DOHH2 (cell line): ENCODE results near the gene RPS6KA3.

Experiments
- EZH2phosphoT487 ChIP-seq: fragments of 200-600 bp; sonication (generic); IDR thresholded peaks from 2 replicates; pipeline ENCODE4 v1.6.1; 2017; ENCODE audit warnings: borderline replicate concordance, mild to moderate bottlenecking, antibody characterized with exemption, low read length, moderate library complexity, mixed read lengths
- TF ChIP-seq, protein P1 (sequence below): fragments of 200-600 bp; sonication (generic); IDR thresholded peaks from one replicate; pipeline ENCODE4 v1.5.1; 2014; ENCODE audit warnings: antibody characterized with exemption, mild to moderate bottlenecking, low read depth, low read length; ENCODE audit not compliant: poor library complexity, severe bottlenecking

DNA sequence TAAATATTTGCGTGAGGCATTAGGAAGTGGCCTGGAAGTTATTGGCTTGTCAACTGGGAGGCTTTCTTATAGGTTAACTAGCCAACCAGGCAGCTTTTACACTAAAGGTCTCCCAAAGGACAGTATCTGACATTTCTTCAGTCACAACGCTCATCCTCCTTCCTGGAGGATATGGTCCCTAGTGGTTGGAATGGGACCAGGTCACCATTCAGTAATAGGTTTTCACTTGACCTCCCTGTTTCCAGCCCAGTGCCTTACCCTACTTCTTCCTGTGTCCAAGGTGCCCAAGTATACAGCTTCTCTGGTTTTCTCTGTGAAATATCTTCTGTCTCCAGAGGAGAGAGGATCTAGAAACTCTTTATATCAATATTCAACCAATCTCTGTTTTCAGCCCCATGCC is 38.5 kb downstream of the RPS6KA3 start:
- TF ChIP-seq, protein P1, sequence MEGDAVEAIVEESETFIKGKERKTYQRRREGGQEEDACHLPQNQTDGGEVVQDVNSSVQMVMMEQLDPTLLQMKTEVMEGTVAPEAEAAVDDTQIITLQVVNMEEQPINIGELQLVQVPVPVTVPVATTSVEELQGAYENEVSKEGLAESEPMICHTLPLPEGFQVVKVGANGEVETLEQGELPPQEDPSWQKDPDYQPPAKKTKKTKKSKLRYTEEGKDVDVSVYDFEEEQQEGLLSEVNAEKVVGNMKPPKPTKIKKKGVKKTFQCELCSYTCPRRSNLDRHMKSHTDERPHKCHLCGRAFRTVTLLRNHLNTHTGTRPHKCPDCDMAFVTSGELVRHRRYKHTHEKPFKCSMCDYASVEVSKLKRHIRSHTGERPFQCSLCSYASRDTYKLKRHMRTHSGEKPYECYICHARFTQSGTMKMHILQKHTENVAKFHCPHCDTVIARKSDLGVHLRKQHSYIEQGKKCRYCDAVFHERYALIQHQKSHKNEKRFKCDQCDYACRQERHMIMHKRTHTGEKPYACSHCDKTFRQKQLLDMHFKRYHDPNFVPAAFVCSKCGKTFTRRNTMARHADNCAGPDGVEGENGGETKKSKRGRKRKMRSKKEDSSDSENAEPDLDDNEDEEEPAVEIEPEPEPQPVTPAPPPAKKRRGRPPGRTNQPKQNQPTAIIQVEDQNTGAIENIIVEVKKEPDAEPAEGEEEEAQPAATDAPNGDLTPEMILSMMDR = no peak
- TF ChIP-seq EZH2phosphoT487 = no peak
